Glutamatergic neuron (in vitro differentiated cells): ENCODE data around the gene LNX2. TPM values are rescaled to one million over a fixed set of nuclear protein-coding genes. Genes with fewer than 3 reads are reported as not detected.

Experiments used
- DNase-seq: peaks from one replicate; pipeline ENCODE4 v3.0.0; 2022
- H3K27ac Mint-ChIP-seq: one replicate; pipeline ENCODE4 v1.8.0; 2020; ENCODE audit warnings: mild to moderate bottlenecking, mixed read lengths, inconsistent platforms; ENCODE audit not compliant: unreplicated experiment
- H3K27me3 Mint-ChIP-seq: one replicate; pipeline ENCODE4 v1.8.0; 2020; ENCODE audit warnings: mild to moderate bottlenecking, moderate library complexity, mixed read lengths, inconsistent platforms; ENCODE audit not compliant: unreplicated experiment
- H3K36me3 Mint-ChIP-seq: one replicate; pipeline ENCODE4 v1.8.0; 2020; ENCODE audit warnings: mild to moderate bottlenecking, mixed read lengths, inconsistent platforms; ENCODE audit not compliant: unreplicated experiment
- H3K4me1 Mint-ChIP-seq: one replicate; pipeline ENCODE4 v1.8.0; 2020; ENCODE audit warnings: mild to moderate bottlenecking, low read depth, mixed read lengths, inconsistent platforms; ENCODE audit not compliant: unreplicated experiment
- H3K4me3 Mint-ChIP-seq: one replicate; pipeline ENCODE4 v1.8.0; 2020; ENCODE audit warnings: mild to moderate bottlenecking, mixed read lengths, inconsistent platforms; ENCODE audit not compliant: unreplicated experiment
- H3K9me3 Mint-ChIP-seq: one replicate; pipeline ENCODE4 v1.8.0; 2020; ENCODE audit warnings: mild to moderate bottlenecking, moderate library complexity, mixed read lengths, inconsistent platforms; ENCODE audit not compliant: unreplicated experiment
- total RNA-seq: library from RNA; stranded (reverse); fragmentation: NEBNext Ultra II Directional; extraction: Animal tissue kit (Norgen Biotek cat#: 25700); gene quantifications from one replicate; pipeline ENCODE4 v1.2.1, GENCODE V29; 2021; ENCODE audit not compliant: unreplicated experiment
- TF ChIP-seq, protein P1 (sequence below): fragments of 200-600 bp; sonication (generic); IDR thresholded peaks from one replicate; pipeline ENCODE4 v1.5.0; 2021; ENCODE audit not compliant: partially characterized antibody, unreplicated experiment

LNX2 gene
- total RNA-seq, 1 donor from 2014 or later = 3.2 TPM

DNA sequence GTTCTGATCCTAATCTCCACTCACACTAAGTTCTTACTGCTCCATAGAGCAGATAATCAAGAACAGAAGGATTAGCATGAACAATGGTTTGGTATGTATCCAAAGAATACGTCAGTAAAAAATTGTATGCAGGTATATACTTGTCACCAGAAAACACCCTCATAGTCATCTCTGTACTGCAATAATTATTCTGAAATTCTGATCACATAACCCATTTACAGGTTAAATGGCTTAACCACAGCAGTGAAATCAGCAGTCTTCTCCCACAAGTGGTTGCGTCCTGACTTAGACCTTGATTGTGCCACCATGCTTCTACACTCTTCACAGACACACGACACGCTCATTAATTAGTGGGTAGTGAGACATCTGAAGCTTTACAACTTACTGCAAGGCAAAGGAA lies 50.9 kb downstream of the LNX2 start:
- Mint-ChIP-seq H3K27ac (no peak overlapping the region), H3K9me3 (no peaks in the 10 kb centered on the region), H3K4me1 (peaks cover 3% of the 10 kb centered on the region), H3K27me3 (no peaks in the 10 kb centered on the region), H3K36me3 (no peaks in the 10 kb centered on the region), H3K4me3 (no peak overlapping the region)
- TF ChIP-seq, protein P1, sequence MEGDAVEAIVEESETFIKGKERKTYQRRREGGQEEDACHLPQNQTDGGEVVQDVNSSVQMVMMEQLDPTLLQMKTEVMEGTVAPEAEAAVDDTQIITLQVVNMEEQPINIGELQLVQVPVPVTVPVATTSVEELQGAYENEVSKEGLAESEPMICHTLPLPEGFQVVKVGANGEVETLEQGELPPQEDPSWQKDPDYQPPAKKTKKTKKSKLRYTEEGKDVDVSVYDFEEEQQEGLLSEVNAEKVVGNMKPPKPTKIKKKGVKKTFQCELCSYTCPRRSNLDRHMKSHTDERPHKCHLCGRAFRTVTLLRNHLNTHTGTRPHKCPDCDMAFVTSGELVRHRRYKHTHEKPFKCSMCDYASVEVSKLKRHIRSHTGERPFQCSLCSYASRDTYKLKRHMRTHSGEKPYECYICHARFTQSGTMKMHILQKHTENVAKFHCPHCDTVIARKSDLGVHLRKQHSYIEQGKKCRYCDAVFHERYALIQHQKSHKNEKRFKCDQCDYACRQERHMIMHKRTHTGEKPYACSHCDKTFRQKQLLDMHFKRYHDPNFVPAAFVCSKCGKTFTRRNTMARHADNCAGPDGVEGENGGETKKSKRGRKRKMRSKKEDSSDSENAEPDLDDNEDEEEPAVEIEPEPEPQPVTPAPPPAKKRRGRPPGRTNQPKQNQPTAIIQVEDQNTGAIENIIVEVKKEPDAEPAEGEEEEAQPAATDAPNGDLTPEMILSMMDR = no peak
- DNase-seq = no peak

GRCh38 chr13:27565818-27566217 lies 54.5 kb downstream of the LNX2 start:
- Mint-ChIP-seq H3K36me3 (no peaks in the 10 kb centered on the region), H3K27me3 (no peaks in the 10 kb centered on the region), H3K4me1 (peaks cover 2% of the 10 kb centered on the region), H3K9me3 (no peaks in the 10 kb centered on the region), H3K27ac (no peak overlapping the region), H3K4me3 (no peak overlapping the region)
- TF ChIP-seq, protein P1 = no peak
- no peak for DNase-seq

DNA sequence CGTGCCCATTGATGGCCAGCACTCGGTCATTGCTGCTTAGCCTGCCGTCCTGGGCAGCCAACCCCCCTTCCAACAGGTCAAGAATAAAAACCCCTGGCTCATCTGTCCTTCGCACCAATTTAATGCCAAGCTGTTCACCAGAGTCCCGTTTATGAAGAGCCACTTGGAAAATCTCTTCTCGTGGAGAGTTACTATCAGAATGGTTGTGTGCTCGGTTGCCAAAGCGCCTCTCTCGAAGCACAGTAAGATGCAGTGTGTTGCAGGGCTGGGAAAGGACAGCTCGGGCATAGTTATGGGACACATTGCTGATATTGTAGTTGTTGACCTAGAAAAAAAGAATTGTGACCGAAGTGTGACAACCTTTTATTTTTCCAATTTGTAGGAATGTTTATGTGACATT lies 57.9 kb downstream of the LNX2 start:
- no peaks in the 10 kb centered on the region for H3K27me3 Mint-ChIP-seq
- no peak overlapping the region for H3K27ac Mint-ChIP-seq
- no peak overlapping the region for H3K4me3 Mint-ChIP-seq
- no peaks in the 10 kb centered on the region for H3K9me3 Mint-ChIP-seq
- H3K4me1 Mint-ChIP-seq = peaks cover 2% of the 10 kb centered on the region
- no peak for DNase-seq
- no peaks in the 10 kb centered on the region for H3K36me3 Mint-ChIP-seq
- TF ChIP-seq, protein P1 = no peak

DNA sequence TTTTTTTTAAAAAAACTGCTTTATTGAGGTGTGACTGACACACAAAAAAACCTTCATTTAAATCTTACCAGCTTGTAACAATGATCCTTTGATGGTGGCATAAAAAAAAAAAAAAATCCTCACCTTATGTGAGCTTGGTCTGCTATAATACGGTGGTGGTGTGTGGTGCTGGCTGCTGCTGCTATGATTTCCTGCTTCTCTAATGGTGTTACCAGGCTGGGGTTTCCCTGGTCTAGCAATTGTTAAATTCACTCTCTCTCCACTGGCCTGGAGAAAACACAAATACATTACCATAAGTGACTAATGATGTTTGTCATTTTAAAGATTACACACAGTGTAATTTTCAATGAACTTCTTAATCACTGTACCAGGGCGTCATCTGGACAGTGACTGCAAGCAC lies 60.6 kb downstream of the LNX2 start:
- H3K4me1 Mint-ChIP-seq = peaks cover 2% of the 10 kb centered on the region
- no peaks in the 10 kb centered on the region for H3K36me3 Mint-ChIP-seq
- no peaks in the 10 kb centered on the region for H3K9me3 Mint-ChIP-seq
- no peak overlapping the region for H3K4me3 Mint-ChIP-seq
- no peak for DNase-seq
- TF ChIP-seq, protein P1 = no peak
- H3K27me3 Mint-ChIP-seq = no peaks in the 10 kb centered on the region
- no peak overlapping the region for H3K27ac Mint-ChIP-seq

- no peaks in the 10 kb centered on the region for H3K27me3 Mint-ChIP-seq
- no peaks in the 10 kb centered on the region for H3K9me3 Mint-ChIP-seq
- H3K36me3 Mint-ChIP-seq = no peaks in the 10 kb centered on the region
- no peak for DNase-seq
- no peak overlapping the region for H3K4me3 Mint-ChIP-seq
- TF ChIP-seq, protein P1 = no peak
- H3K4me1 Mint-ChIP-seq = peaks cover under 1% of the 10 kb centered on the region
- H3K27ac Mint-ChIP-seq = no peak overlapping the region
Observed at GRCh38 chr13:27556109-27556508, 64.2 kb downstream of the LNX2 start.
